K562 (cell line): Measurements from ENCODE around the gene ANKRD16. TPM values are rescaled to one million over a fixed set of nuclear protein-coding genes. Genes with fewer than 3 reads are reported as not detected.

ENCODE experiments used
- CBFA2T2 ChIP-seq: fragments of 450-650 bp; conservative IDR thresholded peaks from 2 replicates; pipeline ENCODE4 v1.6.1; 2017; ENCODE audit warnings: mild to moderate bottlenecking
- HNRNPUL1 ChIP-seq: fragments of 200-400 bp; formaldehyde crosslinking; IDR thresholded peaks from 2 replicates; pipeline ENCODE4 v1.6.1; 2017; ENCODE audit warnings: low read length
- SRF ChIP-seq, 2 experiments: fragments of 250-450, 450-650 bp in 1 of 2; sonication (Bioruptor Pico) in 1 of 2; sonication (generic) in 1 of 2; formaldehyde crosslinking; IDR thresholded peaks; 2 replicates each; pipeline versions ENCODE4 v1.5.0 to v1.5.1; 2020 to 2022; ENCODE audit warnings: mild to moderate bottlenecking in 1 of 2, missing genetic modification reagents in 1 of 2
- ZNF395 ChIP-seq: fragments of 200-800 bp; sonication (Bioruptor generic); IDR thresholded peaks from 2 replicates; pipeline ENCODE4 v1.6.1; 2017; ENCODE audit warnings: missing genetic modification characterization, missing compliant biosample characterization
- ZNF592 ChIP-seq: fragments of 450-650 bp; IDR thresholded peaks from 2 replicates; pipeline ENCODE4 v1.6.1; 2017; ENCODE audit warnings: antibody characterized with exemption, mild to moderate bottlenecking
- ZNF644 ChIP-seq: fragments of 200-800 bp; sonication (Bioruptor generic); IDR thresholded peaks from 2 replicates; pipeline ENCODE4 v1.6.1; 2016; ENCODE audit warnings: low read depth, missing genetic modification characterization, missing compliant biosample characterization
- ZNF785 ChIP-seq: fragments of 250-450 bp; sonication (Bioruptor Pico); IDR thresholded peaks from 2 replicates; pipeline ENCODE4 v1.4.0; 2020; ENCODE audit warnings: mild to moderate bottlenecking
- polyA plus RNA-seq, 8 experiments: library from polyadenylated mRNA; depleted of rRNA in 4 of 8; stranded (reverse) in 5 of 8; unstranded in 3 of 8; fragments of >200 nt; fragmentation: Nextera tagmentation in 2 of 8; fragmentation: Illumina TruSeq in 1 of 8; extraction: Ambion mirVana in 2 of 8; extraction: Trizol in 1 of 8; gene quantifications; 2 replicates each; pipeline versions ENCODE4 v1.2.1 to v1.2.3, GENCODE V29; 2011 to 2014; ENCODE audit warnings: inconsistent platforms in 1 of 8, missing spikeins in 1 of 8
- total RNA-seq, 7 experiments: library from RNA; depleted of rRNA in 6 of 7; stranded (reverse); fragments of >200 nt in 6 of 7; fragmentation: Illumina TruSeq in 2 of 7; extraction: Trizol in 2 of 7; gene quantifications; 2 replicates each; pipeline versions ENCODE4 v1.2.1 to v1.2.3, GENCODE V29; 2011 to 2021; ENCODE audit warnings: low replicate concordance in 1 of 7
- TF ChIP-seq, protein P1 (sequence below): fragments of 450-650 bp; IDR thresholded peaks from 2 replicates; pipeline ENCODE4 v1.6.1; 2016; ENCODE audit warnings: mild to moderate bottlenecking, moderate library complexity

Gene ANKRD16
- total and polyA plus RNA-seq, 9 of the 15 experiments (the other 6 are each of a cell fraction or from before 2014, with no cell fraction given) = 1.5 to 16.0 (median 9.5) TPM

GRCh38 chr10:5814110-5815107 is 75.3 kb downstream of the ANKRD16 start (continued):
- TF ChIP-seq, protein P1, sequence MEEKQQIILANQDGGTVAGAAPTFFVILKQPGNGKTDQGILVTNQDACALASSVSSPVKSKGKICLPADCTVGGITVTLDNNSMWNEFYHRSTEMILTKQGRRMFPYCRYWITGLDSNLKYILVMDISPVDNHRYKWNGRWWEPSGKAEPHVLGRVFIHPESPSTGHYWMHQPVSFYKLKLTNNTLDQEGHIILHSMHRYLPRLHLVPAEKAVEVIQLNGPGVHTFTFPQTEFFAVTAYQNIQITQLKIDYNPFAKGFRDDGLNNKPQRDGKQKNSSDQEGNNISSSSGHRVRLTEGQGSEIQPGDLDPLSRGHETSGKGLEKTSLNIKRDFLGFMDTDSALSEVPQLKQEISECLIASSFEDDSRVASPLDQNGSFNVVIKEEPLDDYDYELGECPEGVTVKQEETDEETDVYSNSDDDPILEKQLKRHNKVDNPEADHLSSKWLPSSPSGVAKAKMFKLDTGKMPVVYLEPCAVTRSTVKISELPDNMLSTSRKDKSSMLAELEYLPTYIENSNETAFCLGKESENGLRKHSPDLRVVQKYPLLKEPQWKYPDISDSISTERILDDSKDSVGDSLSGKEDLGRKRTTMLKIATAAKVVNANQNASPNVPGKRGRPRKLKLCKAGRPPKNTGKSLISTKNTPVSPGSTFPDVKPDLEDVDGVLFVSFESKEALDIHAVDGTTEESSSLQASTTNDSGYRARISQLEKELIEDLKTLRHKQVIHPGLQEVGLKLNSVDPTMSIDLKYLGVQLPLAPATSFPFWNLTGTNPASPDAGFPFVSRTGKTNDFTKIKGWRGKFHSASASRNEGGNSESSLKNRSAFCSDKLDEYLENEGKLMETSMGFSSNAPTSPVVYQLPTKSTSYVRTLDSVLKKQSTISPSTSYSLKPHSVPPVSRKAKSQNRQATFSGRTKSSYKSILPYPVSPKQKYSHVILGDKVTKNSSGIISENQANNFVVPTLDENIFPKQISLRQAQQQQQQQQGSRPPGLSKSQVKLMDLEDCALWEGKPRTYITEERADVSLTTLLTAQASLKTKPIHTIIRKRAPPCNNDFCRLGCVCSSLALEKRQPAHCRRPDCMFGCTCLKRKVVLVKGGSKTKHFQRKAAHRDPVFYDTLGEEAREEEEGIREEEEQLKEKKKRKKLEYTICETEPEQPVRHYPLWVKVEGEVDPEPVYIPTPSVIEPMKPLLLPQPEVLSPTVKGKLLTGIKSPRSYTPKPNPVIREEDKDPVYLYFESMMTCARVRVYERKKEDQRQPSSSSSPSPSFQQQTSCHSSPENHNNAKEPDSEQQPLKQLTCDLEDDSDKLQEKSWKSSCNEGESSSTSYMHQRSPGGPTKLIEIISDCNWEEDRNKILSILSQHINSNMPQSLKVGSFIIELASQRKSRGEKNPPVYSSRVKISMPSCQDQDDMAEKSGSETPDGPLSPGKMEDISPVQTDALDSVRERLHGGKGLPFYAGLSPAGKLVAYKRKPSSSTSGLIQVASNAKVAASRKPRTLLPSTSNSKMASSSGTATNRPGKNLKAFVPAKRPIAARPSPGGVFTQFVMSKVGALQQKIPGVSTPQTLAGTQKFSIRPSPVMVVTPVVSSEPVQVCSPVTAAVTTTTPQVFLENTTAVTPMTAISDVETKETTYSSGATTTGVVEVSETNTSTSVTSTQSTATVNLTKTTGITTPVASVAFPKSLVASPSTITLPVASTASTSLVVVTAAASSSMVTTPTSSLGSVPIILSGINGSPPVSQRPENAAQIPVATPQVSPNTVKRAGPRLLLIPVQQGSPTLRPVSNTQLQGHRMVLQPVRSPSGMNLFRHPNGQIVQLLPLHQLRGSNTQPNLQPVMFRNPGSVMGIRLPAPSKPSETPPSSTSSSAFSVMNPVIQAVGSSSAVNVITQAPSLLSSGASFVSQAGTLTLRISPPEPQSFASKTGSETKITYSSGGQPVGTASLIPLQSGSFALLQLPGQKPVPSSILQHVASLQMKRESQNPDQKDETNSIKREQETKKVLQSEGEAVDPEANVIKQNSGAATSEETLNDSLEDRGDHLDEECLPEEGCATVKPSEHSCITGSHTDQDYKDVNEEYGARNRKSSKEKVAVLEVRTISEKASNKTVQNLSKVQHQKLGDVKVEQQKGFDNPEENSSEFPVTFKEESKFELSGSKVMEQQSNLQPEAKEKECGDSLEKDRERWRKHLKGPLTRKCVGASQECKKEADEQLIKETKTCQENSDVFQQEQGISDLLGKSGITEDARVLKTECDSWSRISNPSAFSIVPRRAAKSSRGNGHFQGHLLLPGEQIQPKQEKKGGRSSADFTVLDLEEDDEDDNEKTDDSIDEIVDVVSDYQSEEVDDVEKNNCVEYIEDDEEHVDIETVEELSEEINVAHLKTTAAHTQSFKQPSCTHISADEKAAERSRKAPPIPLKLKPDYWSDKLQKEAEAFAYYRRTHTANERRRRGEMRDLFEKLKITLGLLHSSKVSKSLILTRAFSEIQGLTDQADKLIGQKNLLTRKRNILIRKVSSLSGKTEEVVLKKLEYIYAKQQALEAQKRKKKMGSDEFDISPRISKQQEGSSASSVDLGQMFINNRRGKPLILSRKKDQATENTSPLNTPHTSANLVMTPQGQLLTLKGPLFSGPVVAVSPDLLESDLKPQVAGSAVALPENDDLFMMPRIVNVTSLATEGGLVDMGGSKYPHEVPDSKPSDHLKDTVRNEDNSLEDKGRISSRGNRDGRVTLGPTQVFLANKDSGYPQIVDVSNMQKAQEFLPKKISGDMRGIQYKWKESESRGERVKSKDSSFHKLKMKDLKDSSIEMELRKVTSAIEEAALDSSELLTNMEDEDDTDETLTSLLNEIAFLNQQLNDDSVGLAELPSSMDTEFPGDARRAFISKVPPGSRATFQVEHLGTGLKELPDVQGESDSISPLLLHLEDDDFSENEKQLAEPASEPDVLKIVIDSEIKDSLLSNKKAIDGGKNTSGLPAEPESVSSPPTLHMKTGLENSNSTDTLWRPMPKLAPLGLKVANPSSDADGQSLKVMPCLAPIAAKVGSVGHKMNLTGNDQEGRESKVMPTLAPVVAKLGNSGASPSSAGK = peak; percentile 95
- no peak for TF ChIP-seq SRF (CRISPR knock-in tag; IDR thresholded peaks at IDR 0.05)
- TF ChIP-seq ZNF785 (CRISPR knock-in tag) = no peak
- peak; percentile 90; the same call in 1 of the 2 replicates for TF ChIP-seq ZNF395
- TF ChIP-seq HNRNPUL1 = no peak
- no peak for TF ChIP-seq CBFA2T2
- peak; percentile 45; the same call in 1 of the 2 replicates for TF ChIP-seq ZNF644 (tag)
- TF ChIP-seq ZNF592 = peak; percentile 94
